Measurements from ENCODE around the gene ZNF426. TPM values are rescaled to one million over a fixed set of nuclear protein-coding genes. Genes with fewer than 3 reads are reported as not detected.

ZNF426 gene
- total RNA-seq (2022; extraction: Qiagen RNA extraction; ENCODE audit: low read depth) = 0.73 to 1.2 TPM (median 1.1 TPM) in 5 replicates

GRCh38 chr19:9538183-9539058 lies at the start of gene ZNF426:
ZNF426 (minus strand) TSS chr19:9538645; CDS start chr19:9536232, 2,413 bp downstream.

GRCh38 chr19:9584073-9584833 lies 45.8 kb upstream of the ZNF426 start, which contains the start of gene ZNF121:
ZNF121 (minus strand) TSS chr19:9584504; CDS start chr19:9568097, 16,407 bp downstream.

GRCh38 chr19:9498183-9498902 lies 40.1 kb downstream of the ZNF426 start, which contains the start of gene ZNF560:
ZNF560 (minus strand) TSS chr19:9498616; CDS start chr19:9475313, 23,303 bp downstream.

Other genes starting within 250 kb of the ZNF426 start
- 0.34 to 1.8 TPM (median 1.3 TPM) in 5 replicates for gene ZNF699, start 228.8 kb downstream of the ZNF426 start, total RNA-seq (2022; extraction: Qiagen RNA extraction; ENCODE audit: low read depth)
- 2.9 to 6.4 TPM (median 4.8 TPM) in 5 replicates for gene ZNF559, start 214.5 kb downstream of the ZNF426 start, total RNA-seq (2022; extraction: Qiagen RNA extraction; ENCODE audit: low read depth)
- gene ZNF177, start 175.6 kb downstream of the ZNF426 start, total RNA-seq (2022; extraction: Qiagen RNA extraction; ENCODE audit: low read depth) = 0.22 to 0.64 TPM (median 0.59 TPM) in 5 replicates
- 3.2 to 3.9 TPM (median 3.7 TPM) in 5 replicates for gene ZNF266, start 103.1 kb downstream of the ZNF426 start, total RNA-seq (2022; extraction: Qiagen RNA extraction; ENCODE audit: low read depth)
- not detected in 5 replicates for gene ZNF560, start 40.0 kb downstream of the ZNF426 start, total RNA-seq (2022; extraction: Qiagen RNA extraction; ENCODE audit: low read depth)
- 3.3 to 4.3 TPM (median 4.1 TPM) in 5 replicates for gene ZNF121, start 45.9 kb upstream of the ZNF426 start, total RNA-seq (2022; extraction: Qiagen RNA extraction; ENCODE audit: low read depth)
- gene ZNF561, start 82.6 kb upstream of the ZNF426 start, total RNA-seq (2022; extraction: Qiagen RNA extraction; ENCODE audit: low read depth) = 5.1 to 13.6 TPM (median 8.8 TPM) in 5 replicates
- 4.9 to 7.0 TPM (median 6.3 TPM) in 5 replicates for gene ZNF562, start 136.5 kb upstream of the ZNF426 start, total RNA-seq (2022; extraction: Qiagen RNA extraction; ENCODE audit: low read depth)
- gene ZNF846, start 230.1 kb upstream of the ZNF426 start, total RNA-seq (2022; extraction: Qiagen RNA extraction; ENCODE audit: low read depth) = 0.94 to 1.5 TPM (median 1.4 TPM) in 5 replicates